HS-27A (cell line): Measurements from ENCODE around the gene WIPF3.

Experiments used
- DNase-seq: peaks from one replicate; pipeline ENCODE4 v3.0.0-alpha.2; 2012; ENCODE audit warnings: low read depth, missing footprints

The WIPF3 gene

GRCh38 chr7:29915481-29916215, 109.3 kb downstream of the WIPF3 start:
- no peak for DNase-seq

GRCh38 chr7:29917641-29918040, 111.3 kb downstream of the WIPF3 start:
- no peak for DNase-seq

GRCh38 chr7:29918850-29919249, 112.5 kb downstream of the WIPF3 start:
- DNase-seq: no peak

- DNase-seq: no peak
These were observed 113.5 kb downstream of the WIPF3 start for GRCh38 chr7:29919790-29920189.

GRCh38 chr7:29920491-29920890, 114.2 kb downstream of the WIPF3 start:
- no peak for DNase-seq

- DNase-seq: peak; percentile 12
These were observed 115.2 kb downstream of the WIPF3 start for GRCh38 chr7:29921404-29922010.

GRCh38 chr7:29922921-29923700, 116.8 kb downstream of the WIPF3 start:
- DNase-seq: no peak

GRCh38 chr7:29924006-29924405, 117.7 kb downstream of the WIPF3 start:
- DNase-seq: no peak

GRCh38 chr7:29924684-29925083, 118.4 kb downstream of the WIPF3 start:
- DNase-seq: no peak

- no peak for DNase-seq
These were observed 119.9 kb downstream of the WIPF3 start for GRCh38 chr7:29926216-29926615.

- DNase-seq: no peak
These were observed 120.4 kb downstream of the WIPF3 start for GRCh38 chr7:29926741-29927140.

- no peak for DNase-seq
These were observed 122.9 kb downstream of the WIPF3 start for GRCh38 chr7:29929018-29929807.

GRCh38 chr7:29935111-29935510, 128.8 kb downstream of the WIPF3 start:
- DNase-seq: no peak

GRCh38 chr7:29937132-29937531, 130.8 kb downstream of the WIPF3 start:
- DNase-seq: no peak

- no peak for DNase-seq
These were observed 133.9 kb downstream of the WIPF3 start for GRCh38 chr7:29940199-29940598.

- no peak for DNase-seq
These were observed 139.0 kb downstream of the WIPF3 start for GRCh38 chr7:29945259-29945809.

GRCh38 chr7:29946428-29947186, 140.3 kb downstream of the WIPF3 start:
- DNase-seq: no peak

GRCh38 chr7:29948587-29948986, 142.3 kb downstream of the WIPF3 start:
- no peak for DNase-seq

- DNase-seq: no peak
These were observed 144.2 kb downstream of the WIPF3 start for GRCh38 chr7:29950480-29950879.

GRCh38 chr7:29951206-29951605, 144.9 kb downstream of the WIPF3 start:
- DNase-seq: no peak

GRCh38 chr7:29953726-29954347, 147.5 kb downstream of the WIPF3 start:
- DNase-seq: no peak
